Bone marrow (tissue), 2 donors: ENCODE measurements around the gene KCNQ1.

Experiments used
- DNase-seq, 2 donors: peaks; one replicate each; lab custom pipeline; 2025; lab: John Stamatoyannopoulos, UW

Gene KCNQ1

GRCh38 chr11:2511421-2512369, 66.9 kb downstream of the KCNQ1 start:
- DNase-seq = no peak

GRCh38 chr11:2512431-2513407, 67.9 kb downstream of the KCNQ1 start:
- DNase-seq = no peak

GRCh38 chr11:2513441-2513840, 68.6 kb downstream of the KCNQ1 start:
- DNase-seq = no peak

- DNase-seq = no peak
Measured at GRCh38 chr11:2515401-2516275, 70.8 kb downstream of the KCNQ1 start.

GRCh38 chr11:2516276-2517015, 71.6 kb downstream of the KCNQ1 start:
- no peak for DNase-seq

GRCh38 chr11:2517016-2517385, 72.2 kb downstream of the KCNQ1 start:
- no peak for DNase-seq

- no peak for DNase-seq
Measured at GRCh38 chr11:2517386-2518064, 72.7 kb downstream of the KCNQ1 start.

GRCh38 chr11:2518111-2518982, 73.5 kb downstream of the KCNQ1 start:
- DNase-seq = no peak

- DNase-seq = no peak
Measured at GRCh38 chr11:2518983-2519340, 74.2 kb downstream of the KCNQ1 start.

- no peak for DNase-seq
Measured at GRCh38 chr11:2519517-2519861, 74.7 kb downstream of the KCNQ1 start.

GRCh38 chr11:2519862-2520735, 75.3 kb downstream of the KCNQ1 start:
- no peak for DNase-seq

- DNase-seq = no peak
Measured at GRCh38 chr11:2520736-2521035, 75.9 kb downstream of the KCNQ1 start.

GRCh38 chr11:2521081-2521732, 76.4 kb downstream of the KCNQ1 start:
- no peak for DNase-seq

GRCh38 chr11:2521733-2522630, 77.2 kb downstream of the KCNQ1 start:
- DNase-seq = no peak

- DNase-seq = no peak
Measured at GRCh38 chr11:2522631-2523255, 77.9 kb downstream of the KCNQ1 start.

- no peak for DNase-seq
Measured at GRCh38 chr11:2523821-2524391, 79.1 kb downstream of the KCNQ1 start.
